NCI-H1092 treated with DMSO at 0.1 percent for 48 hours (cell line): ENCODE measurements around the gene MT1X.
"Not testable (repeated sequence)": the region's sequence is repeated elsewhere in the genome, so short reads cannot be mapped to it uniquely, and the experiment has no call there.

Source experiments
- DNase-seq: peaks from one replicate; lab custom pipeline; 2025; lab: John Stamatoyannopoulos, UW

The MT1X gene

GRCh38 chr16:56711862-56712261, 29.6 kb downstream of the MT1X start:
- DNase-seq = no peak

- DNase-seq = no peak
These were observed 31.5 kb downstream of the MT1X start for GRCh38 chr16:56713794-56714193.

DNA sequence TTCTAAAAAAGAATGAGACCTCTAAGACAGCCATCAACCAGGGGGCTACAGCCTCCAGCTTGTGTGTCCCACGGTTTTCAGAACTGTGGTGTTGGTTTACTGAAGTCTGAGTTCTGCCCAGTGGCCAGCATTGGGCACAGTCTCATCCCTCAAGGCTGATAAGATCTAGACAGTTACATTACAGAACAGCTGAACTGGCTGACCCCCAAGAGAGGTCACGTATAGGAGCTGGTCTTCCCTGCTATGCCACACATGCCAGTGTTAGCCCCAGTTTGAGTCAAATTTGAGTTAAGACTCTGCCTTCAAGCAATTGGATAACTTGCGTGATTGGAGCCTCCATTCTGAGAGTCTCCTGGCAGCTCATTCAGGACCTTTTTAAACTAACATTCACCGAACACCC, 32.9 kb downstream of the MT1X start:
- no peak for DNase-seq

DNA sequence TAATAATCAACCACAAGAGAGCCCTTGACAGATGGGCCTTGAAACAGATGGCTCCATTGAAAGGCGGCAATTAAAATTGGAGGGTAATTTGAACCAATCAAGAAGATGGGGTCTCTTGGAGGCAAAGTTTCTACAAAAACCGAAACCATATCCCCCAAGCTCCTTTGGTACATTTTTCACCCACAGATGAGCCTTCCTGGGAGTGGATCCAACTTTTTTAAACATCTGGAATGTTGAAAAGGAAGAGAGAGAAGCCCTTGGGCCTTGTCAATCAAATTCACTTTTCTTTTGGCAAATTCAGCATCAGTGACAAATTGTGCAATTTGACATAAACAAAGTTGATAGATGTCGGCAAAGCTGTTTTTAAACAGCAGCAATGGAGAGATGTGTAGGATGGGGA, 34.5 kb downstream of the MT1X start:
- no peak for DNase-seq

- not testable (repeated sequence) for DNase-seq
These were observed 35.3 kb downstream of the MT1X start for GRCh38 chr16:56717532-56717931.

- DNase-seq = no peak
These were observed 40.1 kb downstream of the MT1X start for GRCh38 chr16:56722200-56722842.

DNA sequence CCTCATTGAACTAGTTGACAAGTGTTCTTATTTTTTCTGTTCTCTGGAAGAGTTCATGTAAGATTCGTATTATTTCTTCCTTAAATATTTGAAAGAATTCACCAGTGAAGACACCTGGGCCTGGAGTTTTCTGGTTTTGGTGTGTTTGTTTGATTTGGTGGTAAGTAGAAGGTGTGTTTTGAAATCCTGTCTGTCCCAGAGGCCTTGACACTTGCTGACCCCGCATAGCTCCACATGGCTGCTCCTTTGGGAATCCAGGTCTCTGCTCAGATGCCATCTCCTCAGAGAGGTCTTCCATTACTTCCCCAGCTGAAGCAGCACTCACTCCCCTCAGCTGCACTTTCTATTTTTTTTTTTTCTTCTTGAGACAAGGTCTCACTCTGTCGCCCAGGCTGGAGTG, 41.9 kb downstream of the MT1X start:
- no peak for DNase-seq

DNA sequence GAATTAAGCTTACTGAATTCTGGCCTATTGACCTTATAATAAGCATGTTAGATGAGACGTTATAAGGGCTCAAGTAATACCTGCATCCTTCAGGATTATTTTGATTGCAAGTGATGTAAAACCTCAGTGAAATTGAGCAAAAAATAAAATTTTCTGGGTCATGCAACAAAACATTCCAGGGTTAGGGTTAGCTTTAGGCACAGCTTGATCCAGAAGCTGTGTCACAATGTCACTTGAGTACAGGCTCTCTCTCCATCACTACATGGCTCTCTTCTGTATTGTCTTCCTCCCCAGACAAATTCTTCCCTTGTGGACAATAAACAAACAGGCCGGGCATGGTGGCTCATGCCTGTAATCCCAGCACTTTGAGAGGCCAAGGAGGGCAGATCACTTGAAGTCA, 44.0 kb downstream of the MT1X start:
- DNase-seq = no peak

DNA sequence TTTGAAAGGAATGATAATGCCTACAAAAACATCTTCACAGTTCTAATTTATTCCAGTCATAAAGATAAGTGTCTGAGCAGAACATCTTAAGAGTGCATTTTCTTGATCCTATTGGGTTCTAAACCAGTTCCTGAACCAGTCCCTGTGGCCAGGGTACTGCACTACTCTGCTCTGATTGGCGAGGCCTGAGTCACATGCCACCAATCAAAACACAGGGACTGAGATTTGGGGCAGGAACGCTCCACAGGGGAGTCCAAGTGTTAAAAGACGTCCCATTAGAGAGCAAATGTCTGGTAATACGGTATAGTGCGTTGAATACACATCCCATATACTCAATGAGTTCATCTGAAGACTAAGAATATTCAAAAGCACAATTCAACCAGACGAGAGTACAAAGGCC, 44.7 kb downstream of the MT1X start:
- no peak for DNase-seq

DNA sequence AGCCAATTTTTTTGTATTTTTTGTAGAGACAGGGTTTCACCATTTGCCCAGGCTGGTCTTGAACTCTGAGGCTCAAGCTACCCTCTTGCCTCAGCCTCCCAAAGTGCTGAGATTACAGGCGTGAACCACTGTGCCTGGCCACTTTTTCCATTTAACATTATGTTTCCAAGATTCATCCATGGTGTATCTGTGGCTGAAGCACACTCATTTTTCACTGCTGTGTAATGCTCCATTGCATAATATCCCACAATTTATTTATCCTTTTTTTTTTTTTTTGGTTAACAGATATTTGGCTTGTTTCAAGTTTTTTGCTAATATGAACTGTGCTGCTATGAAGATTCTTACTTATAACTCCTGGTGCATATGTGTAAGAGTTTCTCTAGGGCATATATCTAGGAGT, 45.8 kb downstream of the MT1X start:
- DNase-seq = no peak

DNA sequence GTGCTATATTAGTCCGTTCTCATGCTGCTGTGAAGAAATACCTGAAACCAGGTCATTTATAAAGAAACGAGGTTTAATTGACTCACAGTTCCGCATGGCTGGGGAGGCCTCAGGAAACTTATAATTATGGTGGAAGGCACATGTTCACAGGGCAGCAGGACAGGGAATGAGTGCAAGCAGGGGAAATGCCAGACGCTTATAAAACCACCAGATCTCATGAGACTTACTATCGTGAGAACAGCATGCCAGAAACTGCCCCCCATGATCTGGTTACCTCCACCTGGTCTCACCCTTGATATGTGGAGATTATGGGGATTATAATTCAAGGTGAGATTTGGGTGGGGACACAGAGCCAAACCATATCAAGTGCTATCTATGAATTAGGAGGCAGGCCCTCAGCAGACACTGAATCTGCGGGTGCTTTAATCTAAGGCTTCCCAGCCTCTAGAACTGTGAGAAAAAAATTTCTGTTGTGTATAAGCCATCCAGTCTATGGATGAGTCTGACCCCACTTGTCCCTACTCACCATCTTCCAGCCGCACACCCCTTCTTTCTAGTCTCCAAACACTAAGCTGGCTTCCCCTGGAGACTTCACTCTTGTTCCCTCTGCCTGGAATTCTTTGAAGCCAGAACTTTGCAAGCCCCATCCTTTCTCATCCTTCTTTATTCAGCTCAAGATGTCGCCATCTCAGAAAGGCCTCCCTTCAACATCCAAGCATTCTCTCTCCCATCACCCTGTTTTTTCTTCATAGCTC, 46.9 kb downstream of the MT1X start:
- DNase-seq = peak; percentile 24

- peak; percentile 92 for DNase-seq
These were observed 47.7 kb downstream of the MT1X start, which contains the start of gene NUP93 for GRCh38 chr16:56729735-56730662. NUP93 (plus strand) TSS chr16:56730129; CDS start chr16:56748248, 18,119 bp downstream.

- DNase-seq = no peak
These were observed 50.1 kb downstream of the MT1X start for GRCh38 chr16:56732366-56732765.

DNA sequence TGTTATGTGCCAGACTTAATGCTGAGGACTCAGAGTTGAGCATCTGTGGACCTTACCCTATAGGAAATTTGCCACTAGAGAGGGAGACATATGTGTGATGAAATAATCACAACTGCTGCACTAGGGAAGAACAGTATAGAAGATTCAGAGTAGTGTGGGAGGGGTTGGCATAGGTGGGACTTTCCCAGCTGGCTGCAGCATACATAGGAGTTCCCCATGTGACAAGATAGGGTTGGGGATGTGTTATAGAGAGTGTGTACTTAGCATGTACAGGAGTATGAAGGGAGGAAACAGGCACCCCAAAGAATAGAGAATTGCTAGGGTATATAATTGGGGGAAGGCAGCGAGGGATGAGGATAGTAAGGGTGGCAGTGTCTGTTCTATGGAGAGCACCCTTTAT, 50.6 kb downstream of the MT1X start:
- DNase-seq = no peak
